Mesenchymal stem cell (in vitro differentiated cells and primary cell): ENCODE measurements around the gene HACD3.

Experiments
- DNase-seq: peaks from one replicate; pipeline ENCODE4 v3.0.0-alpha.2; 2013
- H2AFZ ChIP-seq: one replicate; pipeline ENCODE4 v1.6.1; 2013; ENCODE audit warnings: low read depth, mild to moderate bottlenecking, control low read depth, inconsistent platforms, low read length, moderate library complexity
- H2AK5ac ChIP-seq: 2 replicates; pipeline ENCODE4 v1.6.1; 2013; ENCODE audit warnings: low read length, moderate library complexity, mild to moderate bottlenecking, inconsistent platforms; ENCODE audit not compliant: severe bottlenecking
- H2BK120ac ChIP-seq: one replicate; pipeline ENCODE4 v1.6.1; 2013; ENCODE audit warnings: low read depth, mild to moderate bottlenecking, inconsistent platforms, low read length, moderate library complexity
- H2BK12ac ChIP-seq, 2 experiments: one replicate each; pipeline ENCODE4 v1.6.1; 2013; ENCODE audit warnings: inconsistent platforms in 2 of 2, low read length in 2 of 2, mild to moderate bottlenecking in 2 of 2, moderate library complexity in 2 of 2, control low read depth in 1 of 2
- H2BK15ac ChIP-seq: one replicate; pipeline ENCODE4 v1.6.1; 2013; ENCODE audit warnings: mild to moderate bottlenecking, low read depth, inconsistent platforms; ENCODE audit not compliant: poor library complexity, severe bottlenecking
- H2BK5ac ChIP-seq: 2 replicates; pipeline ENCODE4 v1.6.1; 2013; ENCODE audit warnings: low read depth, mild to moderate bottlenecking, low read length, control low read depth, inconsistent platforms; ENCODE audit not compliant: poor library complexity, severe bottlenecking
- H3K14ac ChIP-seq, 2 experiments: one replicate each; pipeline ENCODE4 v1.6.1; 2013; ENCODE audit warnings: inconsistent platforms in 2 of 2, low read length in 2 of 2, control low read depth in 1 of 2, mild to moderate bottlenecking in 1 of 2, moderate library complexity in 1 of 2
- H3K18ac ChIP-seq, 2 experiments: one replicate each; pipeline ENCODE4 v1.6.1; 2013; ENCODE audit warnings: inconsistent platforms in 2 of 2, low read length in 2 of 2, control low read depth in 1 of 2, low read depth in 1 of 2, mild to moderate bottlenecking in 1 of 2
- H3K23ac ChIP-seq, 2 experiments: one replicate each; pipeline ENCODE4 v1.6.1; 2013; ENCODE audit warnings: inconsistent platforms in 2 of 2, low read length in 2 of 2, mild to moderate bottlenecking in 2 of 2, moderate library complexity in 2 of 2, control low read depth in 1 of 2
- H3K27ac ChIP-seq: 2 replicates; pipeline ENCODE4 v1.5.1; 2013; ENCODE audit warnings: mild to moderate bottlenecking, moderate library complexity, low read length, control low read depth, inconsistent platforms; ENCODE audit not compliant: poor library complexity, severe bottlenecking
- H3K27me3 ChIP-seq, 2 experiments: 2 replicates each; pipeline versions ENCODE4 v1.6.1 to v1.7.0; 2013; ENCODE audit warnings: low read length in 2 of 2, mild to moderate bottlenecking in 2 of 2, moderate library complexity in 2 of 2, control low read depth in 1 of 2, inconsistent platforms in 1 of 2; ENCODE audit not compliant: control insufficient read depth in 1 of 2, insufficient read depth in 1 of 2
- H3K36me3 ChIP-seq, 2 experiments: 2 replicates each; pipeline versions ENCODE4 v1.6.1 to v1.7.0; 2013; ENCODE audit warnings: low read length in 2 of 2, control low read depth in 1 of 2, inconsistent platforms in 1 of 2, low read depth in 1 of 2, mild to moderate bottlenecking in 1 of 2; ENCODE audit not compliant: insufficient read depth in 2 of 2, control insufficient read depth in 1 of 2
- H3K4ac ChIP-seq, 2 experiments: one replicate each; pipeline ENCODE4 v1.6.1; 2013; ENCODE audit warnings: inconsistent platforms in 2 of 2, low read length in 2 of 2, mild to moderate bottlenecking in 2 of 2, moderate library complexity in 2 of 2, control low read depth in 1 of 2, low read depth in 1 of 2
- H3K4me1 ChIP-seq: 2 replicates; pipeline ENCODE4 v1.6.1; 2013; ENCODE audit warnings: low read depth, low read length, control low read depth; ENCODE audit not compliant: control insufficient read depth, insufficient read depth
- H3K4me2 ChIP-seq: 2 replicates; pipeline ENCODE4 v1.6.1; 2013; ENCODE audit warnings: low read length, mild to moderate bottlenecking, inconsistent platforms; ENCODE audit not compliant: poor library complexity, severe bottlenecking
- H3K4me3 ChIP-seq, 2 experiments: 2 replicates each; pipeline versions ENCODE4 v1.5.1 to v1.7.0; 2013; ENCODE audit warnings: low read length in 2 of 2, mild to moderate bottlenecking in 2 of 2, control low read depth in 1 of 2, low read depth in 1 of 2; ENCODE audit not compliant: insufficient read depth in 1 of 2
- H3K79me1 ChIP-seq: replicated peaks from 2 replicates; pipeline ENCODE4 v1.6.1; 2013; ENCODE audit warnings: mild to moderate bottlenecking, control low read depth, low read length, inconsistent platforms; ENCODE audit not compliant: poor library complexity, severe bottlenecking
- H3K9ac ChIP-seq: 2 replicates; pipeline ENCODE4 v1.7.0; 2013; ENCODE audit warnings: mild to moderate bottlenecking, low read length, moderate library complexity
- H3K9me3 ChIP-seq: 2 replicates; pipeline ENCODE4 v1.7.0; 2013; ENCODE audit warnings: mild to moderate bottlenecking, low read length; ENCODE audit not compliant: control insufficient read depth
- H4K8ac ChIP-seq: one replicate; pipeline ENCODE4 v1.6.1; 2013; ENCODE audit warnings: inconsistent platforms, mild to moderate bottlenecking, low read length, moderate library complexity
- H4K91ac ChIP-seq: one replicate; pipeline ENCODE4 v1.6.1; 2013; ENCODE audit warnings: mild to moderate bottlenecking, low read length, inconsistent platforms
- WGBS: methylation state at CpG from one replicate; pipeline ENCODE4 v1.1.7; 2013; ENCODE audit warnings: mixed read lengths; 5-methylcytosine and 5-hydroxymethylcytosine counted together

HACD3 gene

DNA sequence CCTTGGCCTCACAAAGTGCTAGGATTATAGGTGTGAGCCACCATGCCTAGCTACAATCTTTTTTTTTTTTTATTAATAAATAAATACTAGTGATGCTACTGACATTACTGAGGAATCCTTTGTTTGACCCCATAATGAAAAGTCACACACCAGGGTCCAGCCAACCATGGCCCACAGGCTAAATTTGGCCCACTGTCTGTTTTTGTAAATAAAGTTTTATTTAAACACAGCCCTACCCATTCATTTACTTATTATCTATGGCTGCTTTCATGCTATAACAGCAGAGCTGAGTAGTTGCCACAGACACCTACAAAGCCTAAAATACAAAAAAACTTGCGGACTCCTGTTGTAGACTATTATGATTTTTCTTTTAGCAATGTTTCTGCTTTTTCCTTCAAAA lies 73.3 kb downstream of the HACD3 start:
- Histone ChIP-seq H2AFZ (no peak overlapping the region), H3K9me3 (no peaks in the 10 kb centered on the region), H3K23ac (no peak overlapping the region), H2AK5ac (no peak overlapping the region), H2BK15ac (no peak overlapping the region), H3K4me1 (no peaks in the 10 kb centered on the region), H3K4me2 (no peak overlapping the region), H3K4ac (no peak overlapping the region), H2BK5ac (no peak overlapping the region), H3K4me3 (no peak overlapping the region), H2BK12ac (no peak overlapping the region), H3K18ac (no peak overlapping the region), H3K14ac (no peak overlapping the region), H4K91ac (no peak overlapping the region), H3K27ac (no peak overlapping the region), H2BK120ac (no peak overlapping the region), H4K8ac (no peak overlapping the region), H3K9ac (no peak overlapping the region), H3K79me1 (peaks cover 14% of the 10 kb centered on the region), H3K27me3 (no peaks in the 10 kb centered on the region), H3K36me3 (peaks cover 16 to 64% of the 10 kb centered on the region in 2 experiments)
- no peak for DNase-seq
- WGBS: no CpG with 5 or more reads among the region's 1 CpG

DNA sequence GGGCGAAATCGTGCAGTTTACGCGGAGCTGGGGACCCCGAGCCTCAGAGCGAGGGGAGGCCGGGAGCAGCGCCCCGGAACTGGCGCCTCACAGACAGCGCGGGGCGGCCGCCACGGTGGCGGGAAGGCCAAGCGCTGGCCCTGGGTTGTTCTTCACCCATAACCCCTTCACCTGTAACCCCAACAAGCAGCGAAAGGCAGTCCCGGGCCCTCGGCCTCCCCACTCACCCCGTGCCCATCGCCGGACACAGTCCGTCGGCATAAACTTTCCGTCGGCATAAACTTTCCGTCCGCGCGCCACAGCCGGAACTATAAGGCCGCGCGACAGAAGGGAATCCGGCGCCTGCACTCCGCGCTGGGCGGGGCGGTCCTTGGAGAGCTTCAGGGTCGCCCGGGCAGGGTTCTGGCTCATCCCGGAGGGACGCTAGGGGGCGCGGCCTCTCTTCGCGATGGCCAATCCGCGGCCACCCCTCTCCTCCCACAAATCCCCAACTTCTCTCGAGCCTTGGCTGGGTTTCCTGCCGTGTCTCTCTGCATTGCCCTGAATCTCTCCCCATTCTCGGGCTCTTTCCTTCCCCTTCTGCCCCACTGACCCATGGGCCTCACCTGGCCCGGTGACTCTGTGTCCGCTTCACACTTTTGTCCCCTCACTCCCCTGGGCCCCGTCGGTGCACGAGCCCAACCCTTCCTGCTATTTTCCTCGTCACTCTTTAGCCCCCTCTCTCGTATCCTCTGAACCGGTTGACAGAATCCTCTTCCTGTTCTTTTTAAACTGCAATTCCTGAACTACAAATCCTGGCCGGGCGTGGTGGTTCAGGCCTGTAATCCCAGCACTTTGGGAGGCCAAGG lies 80.8 kb downstream of the HACD3 start, which contains the start of gene INTS14:
INTS14 (minus strand) TSS at position 261 of the 848 bp plus-strand sequence. CDS start 3,751 bp downstream, outside the sequence.
- Histone ChIP-seq H2BK120ac (peak within 1 kb of the TSS; percentile 76), H3K36me3 (peaks cover 4 to 6% of the 10 kb centered on the region in 2 experiments), H2AFZ (peak within 1 kb of the TSS; percentile 99), H3K27ac (peak within 1 kb of the TSS; percentile 97), H2BK15ac (peak within 1 kb of the TSS; percentile 33), H3K79me1 (peaks cover 16% of the 10 kb centered on the region), H3K9me3 (no peaks in the 10 kb centered on the region), H3K4me1 (peaks cover 18% of the 10 kb centered on the region), H2BK5ac (peak within 1 kb of the TSS; percentile 75), H4K91ac (peak within 1 kb of the TSS; percentile 94), H3K14ac (peak within 1 kb of the TSS in 1 of 2 experiments; percentile 89), H3K23ac (peak within 1 kb of the TSS in 1 of 2 experiments; percentile 74), H2AK5ac (peak within 1 kb of the TSS; percentile 83), H3K18ac (peak within 1 kb of the TSS; percentile 84 to 89), H3K9ac (peak within 1 kb of the TSS; percentile 95), H2BK12ac (no peak within 1 kb of the TSS), H3K4me3 (peak within 1 kb of the TSS; percentile 82 to 84), H3K4ac (peak within 1 kb of the TSS; percentile 87 to 90), H4K8ac (peak within 1 kb of the TSS; percentile 99), H3K4me2 (peak within 1 kb of the TSS; percentile 82), H3K27me3 (no peaks in the 10 kb centered on the region)
- DNase-seq: peak; percentile 97
- under 1% methylated on average over 57 of the region's 64 CpGs for WGBS

- H2AFZ ChIP-seq: peak overlapping the region; percentile 57
- H3K27ac ChIP-seq: peak overlapping the region; percentile 97
- WGBS: 94% methylated on average over 5 of the region's 5 CpGs
- peak overlapping the region in 1 of 2 experiments; percentile 74 for H3K23ac ChIP-seq
- H3K14ac ChIP-seq: no peak overlapping the region
- H3K9ac ChIP-seq: peak overlapping the region; percentile 95
- H3K4me2 ChIP-seq: peak overlapping the region; percentile 73
- H3K4me1 ChIP-seq: peaks cover 18% of the 10 kb centered on the region
- peak overlapping the region; percentile 74 for H4K91ac ChIP-seq
- peaks cover 14% of the 10 kb centered on the region for H3K79me1 ChIP-seq
- H3K27me3 ChIP-seq: no peaks in the 10 kb centered on the region
- peak overlapping the region; percentile 99 for H4K8ac ChIP-seq
- peak overlapping the region; percentile 77 to 90 for H3K4ac ChIP-seq
- H2BK15ac ChIP-seq: peak overlapping the region; percentile 33
- H3K4me3 ChIP-seq: peak overlapping the region in 1 of 2 experiments; percentile 82
- peak overlapping the region; percentile 83 for H2AK5ac ChIP-seq
- peaks cover 3 to 4% of the 10 kb centered on the region in 2 experiments for H3K36me3 ChIP-seq
- peak overlapping the region in 1 of 2 experiments; percentile 18 for H3K18ac ChIP-seq
- H2BK120ac ChIP-seq: no peak overlapping the region
- H2BK12ac ChIP-seq: peak overlapping the region; percentile 15 to 63
- DNase-seq: no peak
- no peak overlapping the region for H2BK5ac ChIP-seq
- H3K9me3 ChIP-seq: no peaks in the 10 kb centered on the region
Measured at GRCh38 chr15:65611888-65612615, 81.8 kb downstream of the HACD3 start.

- Histone ChIP-seq H3K4me3 (peak overlapping the region in 1 of 2 experiments; percentile 82), H2BK5ac (no peak overlapping the region), H3K4me1 (peaks cover 18% of the 10 kb centered on the region), H3K9me3 (no peaks in the 10 kb centered on the region), H3K14ac (no peak overlapping the region), H3K27ac (no peak overlapping the region), H2AFZ (no peak overlapping the region), H2AK5ac (no peak overlapping the region), H3K18ac (no peak overlapping the region), H3K79me1 (peaks cover 12% of the 10 kb centered on the region), H3K9ac (peak overlapping the region; percentile 95), H3K23ac (no peak overlapping the region), H2BK15ac (no peak overlapping the region), H2BK12ac (peak overlapping the region; percentile 15 to 63), H3K36me3 (peaks cover 0 to 4% of the 10 kb centered on the region in 2 experiments), H3K4me2 (no peak overlapping the region), H2BK120ac (no peak overlapping the region), H3K4ac (no peak overlapping the region), H4K91ac (peak overlapping the region; percentile 56), H3K27me3 (no peaks in the 10 kb centered on the region), H4K8ac (peak overlapping the region; percentile 90)
- WGBS: 100% methylated on average over 1 of the region's 2 CpGs
- DNase-seq: peak; percentile 8
Measured at GRCh38 chr15:65612616-65612946, 82.3 kb downstream of the HACD3 start.
